ENCODE data around the gene SPSB4. TPM values are rescaled to one million over a fixed set of nuclear protein-coding genes. Genes with fewer than 3 reads are reported as not detected.

Gene SPSB4
- total and polyA plus RNA-seq, 9 donors, result 0.07 to 0.57 (median 0.12) TPM; not detected in 5

GRCh38 chr3:141083836-141084649 is 32.9 kb downstream of the SPSB4 start:
- intact Hi-C loops (cut with DNase I), result no loop called here
- DNase-seq, result no peak
- 77 to 80% (median 78%) methylated on average over 13 of the region's 13 CpGs for WGBS, 3 donors

DNA sequence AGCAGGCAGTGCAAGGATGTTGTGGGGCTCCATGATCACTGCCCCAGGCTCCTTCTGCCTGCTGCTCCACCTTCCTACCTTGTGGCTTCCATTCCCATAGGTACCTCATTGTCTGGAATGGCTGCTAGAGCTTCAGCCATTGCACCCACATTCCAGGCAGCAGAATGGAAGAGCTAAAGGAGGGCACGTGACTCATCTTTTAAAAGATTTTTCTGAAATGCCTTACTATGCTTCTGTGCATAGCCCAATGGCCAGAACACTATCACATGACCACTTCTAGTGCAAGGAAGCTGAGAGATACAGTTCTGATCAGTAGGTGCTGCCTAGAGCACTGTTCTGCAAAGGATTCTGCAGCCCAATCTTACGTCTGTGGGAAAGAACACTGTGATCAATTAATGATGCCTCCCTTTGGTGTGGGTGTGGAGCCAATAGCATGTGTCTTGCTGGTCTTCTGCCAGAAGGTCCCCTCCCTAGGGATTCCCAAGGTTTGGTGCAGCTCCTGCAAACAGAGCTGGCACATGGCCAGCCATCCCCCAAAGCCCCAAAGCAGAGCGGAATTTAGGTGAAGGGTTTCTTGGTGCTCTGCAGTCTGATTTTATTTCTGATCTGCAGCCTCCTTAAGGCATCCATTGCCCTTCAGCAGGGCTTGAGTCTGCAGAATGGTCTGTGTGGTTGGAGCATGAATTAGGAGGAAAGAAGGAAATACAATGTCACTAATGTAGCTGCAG is 34.4 kb downstream of the SPSB4 start:
- intact Hi-C loops (cut with DNase I), result no loop called here
- Histone ChIP-seq H3K4me1 (ENCODE audit: insufficient read depth) (no peaks in the 10 kb centered on the region), H3K36me3 (no peaks in the 10 kb centered on the region), H3K27ac (no peak overlapping the region), H3K4me3 (no peak overlapping the region), H3K9me3 (no peaks in the 10 kb centered on the region), H3K27me3 (no peaks in the 10 kb centered on the region)
- 73 to 80% (median 75%) methylated on average over 3 of the region's 3 CpGs for WGBS, 3 donors
- TF ChIP-seq POLR2A (IDR thresholded peaks at IDR 0.05) (no peak), EP300 (IDR thresholded peaks at IDR 0.05) (no peak)
- TF ChIP-seq, protein P1, sequence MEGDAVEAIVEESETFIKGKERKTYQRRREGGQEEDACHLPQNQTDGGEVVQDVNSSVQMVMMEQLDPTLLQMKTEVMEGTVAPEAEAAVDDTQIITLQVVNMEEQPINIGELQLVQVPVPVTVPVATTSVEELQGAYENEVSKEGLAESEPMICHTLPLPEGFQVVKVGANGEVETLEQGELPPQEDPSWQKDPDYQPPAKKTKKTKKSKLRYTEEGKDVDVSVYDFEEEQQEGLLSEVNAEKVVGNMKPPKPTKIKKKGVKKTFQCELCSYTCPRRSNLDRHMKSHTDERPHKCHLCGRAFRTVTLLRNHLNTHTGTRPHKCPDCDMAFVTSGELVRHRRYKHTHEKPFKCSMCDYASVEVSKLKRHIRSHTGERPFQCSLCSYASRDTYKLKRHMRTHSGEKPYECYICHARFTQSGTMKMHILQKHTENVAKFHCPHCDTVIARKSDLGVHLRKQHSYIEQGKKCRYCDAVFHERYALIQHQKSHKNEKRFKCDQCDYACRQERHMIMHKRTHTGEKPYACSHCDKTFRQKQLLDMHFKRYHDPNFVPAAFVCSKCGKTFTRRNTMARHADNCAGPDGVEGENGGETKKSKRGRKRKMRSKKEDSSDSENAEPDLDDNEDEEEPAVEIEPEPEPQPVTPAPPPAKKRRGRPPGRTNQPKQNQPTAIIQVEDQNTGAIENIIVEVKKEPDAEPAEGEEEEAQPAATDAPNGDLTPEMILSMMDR (IDR thresholded peaks at IDR 0.05), result no peak
- DNase-seq, result no peak

More at GRCh38 chr3:141083836-141084649, 32.9 kb downstream of the SPSB4 start:
- Histone ChIP-seq H3K9me3 (no peaks in the 10 kb centered on the region), H3K4me3 (no peak overlapping the region), H3K27ac (no peak overlapping the region), H3K4me1 (ENCODE audit: insufficient read depth) (no peaks in the 10 kb centered on the region), H3K27me3 (no peaks in the 10 kb centered on the region), H3K36me3 (no peaks in the 10 kb centered on the region)
- no peak for TF ChIP-seq EP300 (IDR thresholded peaks at IDR 0.05)
- TF ChIP-seq POLR2A (IDR thresholded peaks at IDR 0.05), result no peak
- TF ChIP-seq, protein P1 (IDR thresholded peaks at IDR 0.05), result no peak

- WGBS, 3 donors, result 49 to 71% (median 69%) methylated on average over 1 of the region's 1 CpG
- no peak overlapping the region for H3K27ac ChIP-seq
Measured at GRCh38 chr3:141086188-141086587, 35.0 kb downstream of the SPSB4 start.

GRCh38 chr3:141087076-141087777 is 36.1 kb downstream of the SPSB4 start:
- Histone ChIP-seq H3K9me3 (no peaks in the 10 kb centered on the region), H3K27me3 (no peaks in the 10 kb centered on the region), H3K36me3 (no peaks in the 10 kb centered on the region), H3K4me3 (no peak overlapping the region), H3K4me1 (ENCODE audit: insufficient read depth) (no peaks in the 10 kb centered on the region), H3K27ac (no peak overlapping the region)
- TF ChIP-seq POLR2A (IDR thresholded peaks at IDR 0.05), result no peak
- TF ChIP-seq, protein P1 (IDR thresholded peaks at IDR 0.05), result no peak
- TF ChIP-seq EP300 (IDR thresholded peaks at IDR 0.05), result no peak
- 69 to 80% (median 75%) methylated on average over 8 of the region's 8 CpGs for WGBS, 3 donors
- intact Hi-C loops (cut with DNase I), result no loop called here
- no peak for DNase-seq

More at GRCh38 chr3:141086188-141086587, 35.0 kb downstream of the SPSB4 start:
- Histone ChIP-seq H3K4me3 (no peak overlapping the region), H3K4me1 (ENCODE audit: insufficient read depth) (no peaks in the 10 kb centered on the region), H3K27me3 (no peaks in the 10 kb centered on the region), H3K9me3 (no peaks in the 10 kb centered on the region), H3K36me3 (no peaks in the 10 kb centered on the region)
- intact Hi-C loops (cut with DNase I), result no loop called here
- TF ChIP-seq EP300 (IDR thresholded peaks at IDR 0.05), result no peak
- TF ChIP-seq, protein P1 (IDR thresholded peaks at IDR 0.05), result no peak
- TF ChIP-seq POLR2A (IDR thresholded peaks at IDR 0.05), result no peak
- no peak for DNase-seq

All from ovary (tissue), 9 donors.